Activated B cell treated with CpG ODN at 0.5 μM for 24 hours (primary cell): ENCODE data around the gene MAD1L1. TPM values are rescaled to one million over a fixed set of nuclear protein-coding genes. Genes with fewer than 3 reads are reported as not detected.

Source experiments
- ATAC-seq: fragments of 200-7000 bp; cut with Tn5 transposase; one replicate; pipeline ENCODE4 v1.10.0; 2021; ENCODE audit warnings: low read depth, mild to moderate bottlenecking, moderate library complexity
- CTCF ChIA-PET: fragments of 350-600 bp; sonication (Branson Sonifier 250); formaldehyde crosslinking; loops from one replicate; lab custom pipeline; 2021; ENCODE audit warnings: antibody characterized with exemption; lab: Charles Lee
- POLR2A ChIA-PET: fragments of 350-600 bp; sonication (Branson Sonifier 250); formaldehyde crosslinking; loops from one replicate; lab custom pipeline; 2021; ENCODE audit warnings: antibody characterized with exemption; lab: Charles Lee
- DNase-seq: peaks from one replicate; pipeline ENCODE4 v3.0.0; 2022
- H3K27ac Mint-ChIP-seq: one replicate; pipeline ENCODE4 v1.8.0; 2020; ENCODE audit warnings: mixed read lengths
- H3K27me3 Mint-ChIP-seq: one replicate; pipeline ENCODE4 v1.8.0; 2021; ENCODE audit warnings: mixed read lengths
- H3K36me3 Mint-ChIP-seq: one replicate; pipeline ENCODE4 v1.8.0; 2021; ENCODE audit warnings: low read depth, mixed read lengths
- H3K4me1 Mint-ChIP-seq: one replicate; pipeline ENCODE4 v1.8.0; 2021; ENCODE audit warnings: mixed read lengths
- H3K4me3 Mint-ChIP-seq: one replicate; pipeline ENCODE4 v1.8.0; 2020; ENCODE audit warnings: mild to moderate bottlenecking, mixed read lengths
- H3K9me3 Mint-ChIP-seq: one replicate; pipeline ENCODE4 v1.8.0; 2020; ENCODE audit warnings: mixed read lengths
- intact Hi-C: fragments of 100-400 bp; cut with micrococcal nuclease; formaldehyde crosslinking; loops from one replicate; pipeline ENCODE4 v1.15.1; 2024
- total RNA-seq: library from RNA; stranded (reverse); gene quantifications from 2 replicates; pipeline ENCODE4 v1.2.3, GENCODE V29; 2022
- TF ChIP-seq, protein P1 (sequence below): fragments of 200-600 bp; IDR thresholded peaks from one replicate; pipeline ENCODE4 v1.8.0; 2022; ENCODE audit warnings: antibody characterized with exemption, mild to moderate bottlenecking

The MAD1L1 gene
- total RNA-seq, 1 donor from 2014 or later: 54.6 TPM

DNA sequence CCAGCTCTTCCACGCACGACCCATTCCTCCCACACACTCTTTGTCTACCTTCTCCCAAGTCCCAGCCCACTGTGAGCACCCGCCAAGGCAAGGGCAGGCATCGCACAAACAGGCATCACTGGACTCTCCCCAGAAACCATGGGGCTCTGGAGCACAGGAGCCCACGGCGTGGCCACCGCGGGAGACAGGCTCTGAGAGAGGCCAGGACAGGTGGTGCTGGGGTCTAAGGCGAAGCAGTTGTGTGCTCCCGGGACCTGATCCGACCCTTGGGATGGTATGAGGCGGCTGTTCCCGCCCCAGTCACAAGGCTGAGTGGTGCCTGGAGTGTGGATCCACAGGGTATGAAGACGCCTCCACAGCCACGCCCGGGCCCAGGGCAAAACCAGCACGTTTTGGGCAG, 156.9 kb downstream of the MAD1L1 start:
- TF ChIP-seq, protein P1, sequence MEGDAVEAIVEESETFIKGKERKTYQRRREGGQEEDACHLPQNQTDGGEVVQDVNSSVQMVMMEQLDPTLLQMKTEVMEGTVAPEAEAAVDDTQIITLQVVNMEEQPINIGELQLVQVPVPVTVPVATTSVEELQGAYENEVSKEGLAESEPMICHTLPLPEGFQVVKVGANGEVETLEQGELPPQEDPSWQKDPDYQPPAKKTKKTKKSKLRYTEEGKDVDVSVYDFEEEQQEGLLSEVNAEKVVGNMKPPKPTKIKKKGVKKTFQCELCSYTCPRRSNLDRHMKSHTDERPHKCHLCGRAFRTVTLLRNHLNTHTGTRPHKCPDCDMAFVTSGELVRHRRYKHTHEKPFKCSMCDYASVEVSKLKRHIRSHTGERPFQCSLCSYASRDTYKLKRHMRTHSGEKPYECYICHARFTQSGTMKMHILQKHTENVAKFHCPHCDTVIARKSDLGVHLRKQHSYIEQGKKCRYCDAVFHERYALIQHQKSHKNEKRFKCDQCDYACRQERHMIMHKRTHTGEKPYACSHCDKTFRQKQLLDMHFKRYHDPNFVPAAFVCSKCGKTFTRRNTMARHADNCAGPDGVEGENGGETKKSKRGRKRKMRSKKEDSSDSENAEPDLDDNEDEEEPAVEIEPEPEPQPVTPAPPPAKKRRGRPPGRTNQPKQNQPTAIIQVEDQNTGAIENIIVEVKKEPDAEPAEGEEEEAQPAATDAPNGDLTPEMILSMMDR: no peak
- no peaks in the 10 kb centered on the region for H3K9me3 Mint-ChIP-seq
- DNase-seq (no peak), ATAC-seq (no peak)
- CTCF ChIA-PET: no interaction called here
- intact Hi-C loops: no loop called here
- H3K4me3 Mint-ChIP-seq: no peak overlapping the region
- H3K27ac Mint-ChIP-seq: no peak overlapping the region
- H3K4me1 Mint-ChIP-seq: peaks cover 46% of the 10 kb centered on the region
- POLR2A ChIA-PET: no interaction called here
- H3K27me3 Mint-ChIP-seq: no peaks in the 10 kb centered on the region
- peaks cover 22% of the 10 kb centered on the region for H3K36me3 Mint-ChIP-seq

DNA sequence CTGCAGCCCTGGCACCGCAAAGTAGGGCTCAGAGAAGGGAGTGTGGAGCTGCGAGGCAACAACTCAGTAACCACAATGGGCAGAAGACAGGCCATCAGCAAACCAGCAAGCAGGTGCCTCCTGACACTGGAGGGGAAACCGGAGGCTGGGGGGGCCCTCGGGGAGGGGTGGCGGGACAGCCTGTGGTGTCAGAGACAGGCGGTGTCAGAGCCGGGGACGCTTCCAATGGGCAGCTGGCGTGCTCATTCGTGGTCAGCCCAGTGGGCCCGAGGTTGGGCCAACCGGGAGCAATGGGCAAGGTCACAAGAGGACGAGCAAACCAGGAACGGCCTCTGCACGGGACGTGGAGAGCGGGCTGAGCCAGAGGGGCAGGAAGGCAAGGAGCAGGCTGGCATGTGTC, 158.1 kb downstream of the MAD1L1 start:
- ChIA-PET CTCF (no interaction called here), POLR2A (no interaction called here)
- intact Hi-C loops: no loop called here
- Mint-ChIP-seq H3K9me3 (no peaks in the 10 kb centered on the region), H3K4me3 (no peak overlapping the region), H3K36me3 (peaks cover 20% of the 10 kb centered on the region), H3K27me3 (no peaks in the 10 kb centered on the region), H3K27ac (no peak overlapping the region), H3K4me1 (peaks cover 48% of the 10 kb centered on the region)
- DNase-seq (no peak), ATAC-seq (no peak)
- TF ChIP-seq, protein P1: no peak

DNA sequence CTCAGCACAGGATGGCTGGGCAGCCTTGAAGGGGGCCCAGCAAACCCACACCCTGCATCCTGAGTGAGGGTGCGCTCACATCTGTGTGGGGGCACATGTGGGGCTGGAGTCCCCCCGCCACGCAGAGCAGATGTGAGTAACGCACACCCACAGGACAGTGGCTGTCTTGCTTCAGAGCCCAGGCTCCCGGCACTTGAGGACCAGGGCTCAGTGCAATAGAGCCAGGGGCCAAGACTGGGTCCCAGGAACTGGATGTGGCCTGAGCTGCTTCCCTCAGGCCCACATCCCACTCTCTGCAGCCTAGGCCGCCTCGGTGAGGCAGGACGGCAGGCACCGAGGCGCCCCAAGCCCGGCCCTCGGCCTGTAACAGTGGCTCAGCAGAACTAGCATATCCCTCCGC, 159.9 kb downstream of the MAD1L1 start:
- intact Hi-C loops: loop anchor here (1.0 to 2.0 kb wide), 4 partner anchors 28 to 54 kb away; no protein-coding TSS in a partner anchor
- Mint-ChIP-seq H3K27me3 (no peaks in the 10 kb centered on the region), H3K27ac (no peak overlapping the region), H3K36me3 (peaks cover 18% of the 10 kb centered on the region), H3K9me3 (no peaks in the 10 kb centered on the region), H3K4me3 (no peak overlapping the region), H3K4me1 (peaks cover 50% of the 10 kb centered on the region)
- TF ChIP-seq, protein P1: no peak
- POLR2A ChIA-PET: interaction anchor here (0.9 kb wide), 1 partner anchor 36 kb away, joined by 3 read pairs; no protein-coding TSS in a partner anchor
- ATAC-seq: no peak
- DNase-seq: no peak
- CTCF ChIA-PET: no interaction called here

DNA sequence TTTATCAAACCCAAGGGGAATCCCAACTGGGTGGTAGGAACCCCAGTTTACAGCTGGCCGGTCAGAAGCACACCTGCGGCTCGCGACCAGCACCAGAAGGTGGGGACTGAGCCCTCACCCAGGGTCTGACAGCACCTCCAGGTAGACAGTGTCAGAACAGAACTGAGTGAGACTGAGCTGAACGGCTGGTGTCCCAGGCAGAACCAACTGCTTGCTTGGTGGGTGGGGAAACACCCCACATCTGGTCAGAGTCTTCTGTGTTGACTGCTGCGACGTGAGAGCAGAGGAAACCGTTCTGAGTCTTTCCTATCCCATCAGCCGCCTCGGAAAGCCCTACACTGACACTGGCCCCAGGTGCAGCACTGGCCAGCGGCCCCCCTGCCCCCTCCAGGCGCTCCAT, 160.7 kb downstream of the MAD1L1 start:
- no peaks in the 10 kb centered on the region for H3K9me3 Mint-ChIP-seq
- ChIA-PET CTCF (interaction anchor here (0.7 kb wide), 1 partner anchor 190 kb away, joined by 3 read pairs; no protein-coding TSS in a partner anchor), POLR2A (interaction anchor here (0.6 to 1.5 kb wide), 5 partner anchors 28 to 502 kb away, joined by 3 to 6 read pairs (median 3); no protein-coding TSS in a partner anchor)
- H3K27me3 Mint-ChIP-seq: no peaks in the 10 kb centered on the region
- peaks cover 16% of the 10 kb centered on the region for H3K36me3 Mint-ChIP-seq
- TF ChIP-seq, protein P1: no peak
- DNase-seq (peak; percentile 33), ATAC-seq (peak; percentile 94)
- H3K27ac Mint-ChIP-seq: peak overlapping the region; percentile 79
- peak overlapping the region; percentile 59 for H3K4me3 Mint-ChIP-seq
- peaks cover 54% of the 10 kb centered on the region for H3K4me1 Mint-ChIP-seq
- intact Hi-C loops: loop anchor here (1.0 to 2.0 kb wide), 4 partner anchors 29 to 53 kb away; no protein-coding TSS in a partner anchor

DNA sequence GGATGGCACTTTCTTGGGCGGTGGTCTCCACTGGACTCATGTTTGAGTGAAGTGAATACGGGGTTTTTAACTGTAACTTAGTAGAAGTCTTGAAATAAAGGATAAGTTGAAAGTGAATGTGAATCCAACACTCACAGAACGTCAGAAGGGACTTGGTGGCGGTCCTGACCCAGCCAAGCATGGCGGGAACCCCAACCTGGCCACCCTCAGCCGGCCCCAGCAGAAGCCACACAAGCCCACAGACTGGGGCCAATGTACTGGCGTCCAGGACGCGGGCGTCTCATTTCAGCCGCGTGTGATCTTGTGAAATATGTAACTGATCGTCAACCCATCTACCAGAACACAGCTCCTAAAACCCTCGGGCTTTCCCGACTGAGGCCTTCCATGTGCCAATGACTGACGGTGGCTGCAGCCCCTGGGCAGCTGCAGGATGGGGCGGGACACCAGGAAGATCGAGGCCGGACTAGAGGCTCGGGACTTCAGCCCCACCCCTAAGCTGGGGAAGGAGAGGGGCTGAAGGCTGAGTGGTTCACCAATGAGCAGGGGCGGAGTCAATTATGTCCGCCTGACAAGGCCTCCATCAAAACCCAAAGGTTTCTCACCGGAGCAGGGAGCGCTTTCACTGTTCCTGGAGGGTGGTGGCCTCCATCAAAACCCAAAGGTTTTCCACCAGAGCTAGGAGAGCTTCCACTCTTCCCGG, 161.5 kb downstream of the MAD1L1 start:
- Mint-ChIP-seq H3K4me1 (peaks cover 61% of the 10 kb centered on the region), H3K27ac (no peak overlapping the region), H3K27me3 (no peaks in the 10 kb centered on the region), H3K9me3 (no peaks in the 10 kb centered on the region), H3K36me3 (peaks cover 9% of the 10 kb centered on the region), H3K4me3 (no peak overlapping the region)
- TF ChIP-seq, protein P1: no peak
- CTCF ChIA-PET: interaction anchor here (0.7 kb wide), 1 partner anchor 191 kb away, joined by 3 read pairs; no protein-coding TSS in a partner anchor
- DNase-seq (no peak), ATAC-seq (no peak)
- intact Hi-C loops: no loop called here
- POLR2A ChIA-PET: interaction anchor here (0.5 to 1.5 kb wide), 7 partner anchors 29 to 820 kb away, joined by 3 to 15 read pairs (median 4); no protein-coding TSS in a partner anchor
